Activated CD8-positive, alpha-beta T cell treated with anti-CD3 and anti-CD28 coated beads for 36 hours (primary cell): Measurements from ENCODE around the gene IVNS1ABP. TPM values are rescaled to one million over a fixed set of nuclear protein-coding genes. Genes with fewer than 3 reads are reported as not detected.

Experiments used
- ATAC-seq: fragments of 200-7000 bp; cut with Tn5 transposase; one replicate; pipeline ENCODE4 v1.10.0; 2021; ENCODE audit warnings: mild to moderate bottlenecking, moderate library complexity
- CTCF ChIA-PET: fragments of 350-600 bp; sonication (Branson Sonifier 250); formaldehyde crosslinking; loops from one replicate; lab custom pipeline; 2021; ENCODE audit warnings: antibody characterized with exemption; lab: Charles Lee
- POLR2A ChIA-PET: fragments of 350-600 bp; sonication (Branson Sonifier 250); formaldehyde crosslinking; loops from one replicate; lab custom pipeline; 2021; ENCODE audit warnings: antibody characterized with exemption; lab: Charles Lee
- DNase-seq: peaks from one replicate; pipeline ENCODE4 v3.0.0-alpha.2; 2020
- H3K27ac Mint-ChIP-seq: one replicate; pipeline ENCODE4 v1.8.0; 2021; ENCODE audit warnings: mild to moderate bottlenecking, mixed read lengths
- H3K27me3 Mint-ChIP-seq: one replicate; pipeline ENCODE4 v1.8.0; 2021; ENCODE audit warnings: mixed read lengths
- H3K36me3 Mint-ChIP-seq: one replicate; pipeline ENCODE4 v1.8.0; 2021; ENCODE audit warnings: low read depth, mixed read lengths
- H3K4me1 Mint-ChIP-seq: one replicate; pipeline ENCODE4 v1.8.0; 2021; ENCODE audit warnings: low read depth, mixed read lengths
- H3K4me3 Mint-ChIP-seq: one replicate; pipeline ENCODE4 v1.8.0; 2021; ENCODE audit warnings: mild to moderate bottlenecking, moderate library complexity, mixed read lengths
- H3K9me3 Mint-ChIP-seq: one replicate; pipeline ENCODE4 v1.8.0; 2021; ENCODE audit warnings: mixed read lengths
- intact Hi-C: fragments of 100-400 bp; cut with micrococcal nuclease; formaldehyde crosslinking; loops from one replicate; pipeline ENCODE4 v1.10.0; 2022
- total RNA-seq, 2 experiments: library from RNA; stranded (reverse); gene quantifications; one replicate each; pipeline ENCODE4 v1.2.3, GENCODE V29; 2021
- TF ChIP-seq, protein P1 (sequence below): fragments of 200-600 bp; IDR thresholded peaks from one replicate; pipeline ENCODE4 v1.8.0; 2022; ENCODE audit warnings: antibody characterized with exemption, mild to moderate bottlenecking

IVNS1ABP gene
- total RNA-seq, 2 experiments from 2014 or later = 244 to 256 TPM

DNA sequence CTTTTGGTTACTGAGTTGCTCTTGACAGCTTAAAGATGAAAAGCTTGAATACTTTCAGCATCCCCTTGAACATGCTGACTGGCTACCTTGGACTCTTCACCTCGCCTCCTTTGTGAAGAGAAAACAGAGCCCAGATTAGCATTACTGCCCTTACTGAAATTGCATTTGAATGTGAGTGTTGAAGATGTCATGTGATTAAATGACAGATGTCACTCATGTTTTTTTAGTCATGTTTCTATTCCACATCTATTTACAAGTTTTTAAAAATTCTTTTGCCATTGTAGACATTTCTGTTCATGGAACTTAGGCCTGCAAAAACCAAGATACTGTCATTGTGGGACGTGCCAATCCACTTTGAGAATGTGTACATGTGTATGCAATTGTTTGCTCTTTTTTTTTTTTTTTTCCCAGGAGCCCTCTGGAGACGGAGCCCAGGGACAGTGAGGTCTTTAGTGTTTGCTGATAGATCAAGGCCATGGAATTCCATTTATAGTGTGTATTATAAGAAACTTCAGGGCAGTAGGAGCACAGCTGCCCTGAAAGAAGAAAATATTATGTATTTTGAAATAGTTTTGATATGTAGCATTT, 25.7 kb upstream of the IVNS1ABP start:
- Mint-ChIP-seq H3K4me1 (peaks cover 38% of the 10 kb centered on the region), H3K36me3 (peaks cover 5% of the 10 kb centered on the region), H3K9me3 (peaks cover 1% of the 10 kb centered on the region), H3K27ac (no peak overlapping the region), H3K4me3 (no peak overlapping the region), H3K27me3 (no peaks in the 10 kb centered on the region)
- POLR2A ChIA-PET = no interaction called here
- no peak for ATAC-seq
- CTCF ChIA-PET = interaction anchor here (1.5 kb wide), 1 partner anchor 31 kb away, joined by 3 read pairs; no protein-coding TSS in a partner anchor
- intact Hi-C loops = no loop called here
- TF ChIP-seq, protein P1, sequence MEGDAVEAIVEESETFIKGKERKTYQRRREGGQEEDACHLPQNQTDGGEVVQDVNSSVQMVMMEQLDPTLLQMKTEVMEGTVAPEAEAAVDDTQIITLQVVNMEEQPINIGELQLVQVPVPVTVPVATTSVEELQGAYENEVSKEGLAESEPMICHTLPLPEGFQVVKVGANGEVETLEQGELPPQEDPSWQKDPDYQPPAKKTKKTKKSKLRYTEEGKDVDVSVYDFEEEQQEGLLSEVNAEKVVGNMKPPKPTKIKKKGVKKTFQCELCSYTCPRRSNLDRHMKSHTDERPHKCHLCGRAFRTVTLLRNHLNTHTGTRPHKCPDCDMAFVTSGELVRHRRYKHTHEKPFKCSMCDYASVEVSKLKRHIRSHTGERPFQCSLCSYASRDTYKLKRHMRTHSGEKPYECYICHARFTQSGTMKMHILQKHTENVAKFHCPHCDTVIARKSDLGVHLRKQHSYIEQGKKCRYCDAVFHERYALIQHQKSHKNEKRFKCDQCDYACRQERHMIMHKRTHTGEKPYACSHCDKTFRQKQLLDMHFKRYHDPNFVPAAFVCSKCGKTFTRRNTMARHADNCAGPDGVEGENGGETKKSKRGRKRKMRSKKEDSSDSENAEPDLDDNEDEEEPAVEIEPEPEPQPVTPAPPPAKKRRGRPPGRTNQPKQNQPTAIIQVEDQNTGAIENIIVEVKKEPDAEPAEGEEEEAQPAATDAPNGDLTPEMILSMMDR = no peak
- DNase-seq = no peak

DNA sequence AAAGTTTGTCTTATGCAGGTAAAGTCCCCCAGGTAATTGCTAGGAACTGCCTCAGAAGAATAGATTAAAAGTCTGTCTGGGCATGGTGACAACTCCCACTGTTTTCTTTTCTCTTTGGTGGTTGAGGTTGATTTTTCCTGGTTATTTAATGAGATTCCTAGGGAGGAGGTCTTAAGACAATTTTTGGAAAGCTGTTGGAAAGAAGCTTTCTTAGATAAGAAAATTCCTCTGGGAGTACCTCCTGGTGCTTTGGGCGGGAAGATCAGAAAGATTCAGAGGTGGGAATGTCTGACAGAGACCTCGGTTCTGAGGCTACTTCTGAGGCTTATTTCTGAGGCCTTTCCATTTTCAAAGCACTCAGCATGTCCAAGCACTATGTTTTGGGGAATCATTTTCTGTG, 25.0 kb upstream of the IVNS1ABP start:
- Mint-ChIP-seq H3K27me3 (no peaks in the 10 kb centered on the region), H3K9me3 (peaks cover 1% of the 10 kb centered on the region), H3K27ac (no peak overlapping the region), H3K4me3 (no peak overlapping the region), H3K4me1 (peaks cover 40% of the 10 kb centered on the region), H3K36me3 (peaks cover 5% of the 10 kb centered on the region)
- DNase-seq (no peak), ATAC-seq (no peak)
- TF ChIP-seq, protein P1 = no peak
- POLR2A ChIA-PET = no interaction called here
- intact Hi-C loops = no loop called here
- CTCF ChIA-PET = interaction anchor here (1.5 to 1.6 kb wide), 2 partner anchors 23 to 32 kb away, joined by 3 read pairs; no protein-coding TSS in a partner anchor

DNA sequence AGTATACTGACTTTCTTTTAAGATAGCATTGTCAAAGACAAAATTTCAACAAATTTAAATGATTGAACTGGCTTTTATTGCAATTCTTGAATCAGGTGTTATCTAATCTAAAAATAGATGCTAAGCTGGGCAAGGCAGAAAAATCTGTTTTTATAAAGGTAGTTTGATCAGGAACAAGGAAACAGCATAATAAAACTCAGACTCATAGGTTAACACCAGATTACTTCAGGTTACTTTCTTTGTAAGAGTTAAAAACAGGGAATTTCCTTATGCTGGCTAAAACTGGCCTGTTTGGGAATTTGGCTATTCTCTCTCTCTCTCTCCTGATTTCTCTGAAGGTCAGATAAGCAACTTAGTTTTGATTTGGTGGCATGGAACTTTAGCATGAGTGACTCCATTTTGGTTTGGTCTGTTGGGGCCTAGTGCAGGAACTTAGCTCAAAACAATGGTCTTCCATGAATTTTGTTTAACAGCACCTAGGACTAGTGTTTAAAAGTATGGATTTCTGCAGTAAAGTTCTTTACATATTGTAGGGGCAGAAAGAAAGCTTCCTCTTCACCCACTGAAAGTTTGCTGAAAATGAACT, 24.2 kb upstream of the IVNS1ABP start:
- CTCF ChIA-PET = interaction anchor here (1.5 to 1.6 kb wide), 2 partner anchors 24 to 33 kb away, joined by 3 read pairs; no protein-coding TSS in a partner anchor
- POLR2A ChIA-PET = interaction anchor here (3.1 kb wide), 1 partner anchor 24 kb away, joined by 12 read pairs; the partner anchor contains the start of gene IVNS1ABP
- no peak for ATAC-seq
- TF ChIP-seq, protein P1 = no peak
- DNase-seq = no peak
- Mint-ChIP-seq H3K9me3 (peaks cover 1% of the 10 kb centered on the region), H3K4me3 (no peak overlapping the region), H3K27ac (no peak overlapping the region), H3K4me1 (peaks cover 37% of the 10 kb centered on the region), H3K36me3 (peaks cover 5% of the 10 kb centered on the region), H3K27me3 (no peaks in the 10 kb centered on the region)
- intact Hi-C loops = no loop called here

DNA sequence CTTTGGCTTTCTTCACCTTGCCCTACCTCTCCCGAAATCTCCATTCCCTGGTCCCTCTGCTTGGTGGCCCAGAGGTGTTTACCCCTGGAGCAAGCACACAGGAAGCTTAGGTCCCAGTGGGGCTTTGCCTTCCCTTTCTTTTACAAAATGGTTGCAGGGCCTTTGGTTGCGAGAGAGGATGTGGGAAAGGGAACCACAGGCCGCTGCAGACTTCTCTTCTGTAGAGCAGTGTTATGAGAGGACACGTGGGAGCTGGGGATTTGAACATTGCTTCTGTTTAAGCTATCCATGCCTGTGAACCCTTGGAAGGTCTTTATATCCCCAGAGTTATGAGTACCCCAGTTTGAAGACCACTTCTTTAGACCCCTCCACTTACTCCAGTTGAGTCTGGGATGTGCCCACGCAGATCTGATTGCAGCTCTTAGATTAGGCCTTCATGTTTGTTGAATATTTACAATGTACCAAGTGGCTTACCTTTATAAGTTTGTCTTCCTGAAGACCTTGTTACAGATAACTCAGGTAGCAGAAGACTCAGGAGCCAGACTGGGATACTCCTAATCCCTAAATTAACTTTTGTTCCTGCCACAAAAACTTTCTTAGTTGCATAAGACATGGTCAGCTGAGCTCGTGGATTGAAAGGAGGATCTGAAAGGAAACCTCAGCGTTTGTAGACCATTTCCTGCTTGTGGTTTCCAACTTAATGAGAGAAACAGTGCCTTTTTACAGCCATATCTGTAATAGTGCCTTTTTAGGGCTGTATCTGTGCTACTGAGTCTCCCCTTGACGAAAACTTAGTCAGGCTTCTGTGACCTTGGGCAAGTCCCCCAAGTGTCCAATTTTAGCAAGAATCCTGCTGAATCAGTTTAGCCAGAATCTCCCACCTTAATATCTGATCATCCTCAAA, 21.9 kb upstream of the IVNS1ABP start:
- POLR2A ChIA-PET = interaction anchor here (1.7 to 3.1 kb wide), 2 partner anchors 21 to 23 kb away, joined by 4 to 12 read pairs; partner anchors contain the start of gene IVNS1ABP
- intact Hi-C loops = no loop called here
- Mint-ChIP-seq H3K9me3 (peaks cover 1% of the 10 kb centered on the region), H3K27ac (peak overlapping the region; percentile 81), H3K4me1 (peaks cover 37% of the 10 kb centered on the region), H3K4me3 (peak overlapping the region; percentile 7), H3K36me3 (peaks cover 5% of the 10 kb centered on the region), H3K27me3 (no peaks in the 10 kb centered on the region)
- TF ChIP-seq, protein P1 = no peak
- CTCF ChIA-PET = interaction anchor here (0.8 to 1.1 kb wide), 2 partner anchors 21 to 331 kb away, joined by 3 to 4 read pairs; no protein-coding TSS in a partner anchor
- ATAC-seq = peak; percentile 83
- peak; percentile 75 for DNase-seq
